Fibroblast of gingiva (primary cell): Measurements from ENCODE around the gene ALDOA.
A peak's percentile ranks its signal among the peaks of the same experiment; 100 is the strongest.

Source experiments
- DNase-seq: peaks from one replicate; pipeline ENCODE4 v3.0.0-alpha.2; 2011; ENCODE audit warnings: low read depth

Gene ALDOA

GRCh38 chr16:30069611-30070462 lies 4.3 kb downstream of the ALDOA start:
- DNase-seq, result no peak

GRCh38 chr16:30070490-30070889 lies 4.9 kb downstream of the ALDOA start:
- no peak for DNase-seq

- peak; percentile 89 for DNase-seq
Measured at GRCh38 chr16:30075503-30076275, 10.1 kb downstream of the ALDOA start, which contains the start of gene PPP4C. Gene PPP4C, plus strand, starts transcription at chr16:30075994. Its CDS starts 384 bp downstream, at chr16:30076378.

DNA sequence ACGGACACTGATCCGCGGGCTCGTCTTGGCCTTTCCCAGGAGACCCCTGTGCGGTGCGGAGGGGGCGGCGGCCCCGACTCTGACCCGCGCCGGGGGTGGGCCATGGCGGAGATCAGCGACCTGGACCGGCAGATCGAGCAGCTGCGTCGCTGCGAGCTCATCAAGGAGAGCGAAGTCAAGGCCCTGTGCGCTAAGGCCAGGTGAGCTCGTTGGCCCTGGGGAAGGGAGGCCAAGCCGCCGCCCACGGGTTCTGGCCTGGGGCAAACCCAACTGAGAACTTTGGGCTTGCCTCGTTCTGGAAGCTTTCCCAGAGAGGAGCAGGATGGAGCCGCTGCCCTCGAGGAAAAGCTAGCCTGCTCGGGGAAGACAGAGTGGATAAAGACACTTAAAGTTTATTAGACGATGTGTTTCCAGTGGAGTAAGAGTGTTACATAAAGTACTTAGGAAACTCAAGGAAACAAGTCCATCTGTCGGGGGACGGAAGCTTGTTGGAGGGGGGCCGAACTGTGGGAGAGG lies 10.8 kb downstream of the ALDOA start:
- no peak for DNase-seq

- DNase-seq, result no peak
Measured at GRCh38 chr16:30077656-30078055, 12.1 kb downstream of the ALDOA start.

DNA sequence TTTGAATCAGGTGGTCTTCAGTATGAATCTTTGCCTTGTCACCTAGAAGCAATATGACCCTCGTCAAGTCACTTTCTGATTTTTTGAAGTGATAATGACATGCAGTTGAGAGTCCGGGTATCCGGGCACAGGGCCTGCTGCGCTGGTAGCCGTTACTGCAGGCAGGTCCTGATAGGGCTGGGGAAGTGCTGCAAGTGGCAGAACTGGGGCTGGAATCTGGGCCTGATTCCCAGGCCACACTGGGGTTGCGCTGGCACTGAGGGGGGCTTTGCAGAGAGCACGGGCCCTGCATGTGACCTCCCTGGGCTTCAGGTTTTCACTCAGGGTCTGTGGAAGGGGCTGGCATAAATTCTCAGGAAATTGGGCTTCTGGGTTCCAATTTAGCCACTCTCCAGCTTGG lies 13.2 kb downstream of the ALDOA start:
- no peak for DNase-seq

- no peak for DNase-seq
Measured at GRCh38 chr16:30079480-30079879, 13.9 kb downstream of the ALDOA start.

DNA sequence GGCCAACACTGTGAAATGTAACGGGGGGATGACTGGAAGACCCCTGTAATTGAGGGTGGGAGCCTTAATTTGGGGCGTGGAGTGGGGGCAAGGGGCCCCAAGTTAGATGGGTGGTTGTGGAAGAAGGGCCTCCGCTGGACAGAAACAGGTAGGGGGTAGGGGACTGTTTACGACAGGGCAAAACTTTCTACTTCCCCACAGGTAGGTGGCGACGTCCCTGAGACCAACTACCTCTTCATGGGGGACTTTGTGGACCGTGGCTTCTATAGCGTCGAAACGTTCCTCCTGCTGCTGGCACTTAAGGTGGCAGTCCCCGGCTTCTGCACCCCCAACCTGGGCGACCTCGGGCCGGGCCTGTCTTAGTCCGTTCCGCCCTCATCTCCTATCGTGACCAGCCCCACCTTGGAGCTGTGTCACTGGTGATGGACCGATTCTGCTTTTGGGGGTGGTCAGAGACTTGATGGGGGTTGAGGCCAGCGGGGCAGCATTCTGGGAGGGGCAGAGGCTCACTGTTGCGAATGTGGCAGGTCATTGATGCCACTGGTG lies 17.1 kb downstream of the ALDOA start:
- no peak for DNase-seq

DNA sequence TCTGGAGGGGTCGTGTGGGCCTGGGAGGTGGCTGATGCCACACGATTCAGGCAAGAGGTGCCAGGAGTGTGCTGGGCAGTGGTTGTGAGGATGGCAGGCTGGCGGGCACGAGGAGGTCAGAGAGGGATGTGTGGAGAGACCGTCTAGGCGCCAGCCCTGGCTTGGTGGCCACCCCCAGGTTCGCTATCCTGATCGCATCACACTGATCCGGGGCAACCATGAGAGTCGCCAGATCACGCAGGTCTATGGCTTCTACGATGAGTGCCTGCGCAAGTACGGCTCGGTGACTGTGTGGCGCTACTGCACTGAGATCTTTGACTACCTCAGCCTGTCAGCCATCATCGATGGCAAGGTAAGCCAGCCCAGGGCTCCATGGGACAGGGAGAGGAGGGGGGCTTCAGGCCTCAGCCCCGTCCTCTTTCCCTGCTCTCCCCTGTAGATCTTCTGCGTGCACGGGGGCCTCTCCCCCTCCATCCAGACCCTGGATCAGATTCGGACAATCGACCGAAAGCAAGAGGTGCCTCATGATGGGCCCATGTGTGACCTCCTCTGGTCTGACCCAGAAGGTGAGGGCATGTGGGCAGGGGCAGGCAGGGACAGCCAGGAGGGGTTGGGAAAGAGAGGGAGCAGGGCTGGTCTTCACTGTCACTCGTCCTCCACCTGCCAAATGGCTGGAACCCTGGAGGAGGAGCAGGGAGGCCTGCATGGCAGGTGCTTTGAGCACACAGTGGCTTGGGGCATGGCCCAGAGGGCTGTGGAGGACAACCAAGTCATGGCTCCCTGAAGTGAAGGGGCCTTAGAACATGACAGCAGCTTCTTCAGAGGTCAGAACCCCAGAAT lies 17.9 kb downstream of the ALDOA start:
- no peak for DNase-seq

- no peak for DNase-seq
Measured at GRCh38 chr16:30084096-30084815, 18.7 kb downstream of the ALDOA start.

GRCh38 chr16:30084816-30085159 lies 19.2 kb downstream of the ALDOA start:
- no peak for DNase-seq

GRCh38 chr16:30085247-30085646 lies 19.7 kb downstream of the ALDOA start:
- DNase-seq, result no peak

DNA sequence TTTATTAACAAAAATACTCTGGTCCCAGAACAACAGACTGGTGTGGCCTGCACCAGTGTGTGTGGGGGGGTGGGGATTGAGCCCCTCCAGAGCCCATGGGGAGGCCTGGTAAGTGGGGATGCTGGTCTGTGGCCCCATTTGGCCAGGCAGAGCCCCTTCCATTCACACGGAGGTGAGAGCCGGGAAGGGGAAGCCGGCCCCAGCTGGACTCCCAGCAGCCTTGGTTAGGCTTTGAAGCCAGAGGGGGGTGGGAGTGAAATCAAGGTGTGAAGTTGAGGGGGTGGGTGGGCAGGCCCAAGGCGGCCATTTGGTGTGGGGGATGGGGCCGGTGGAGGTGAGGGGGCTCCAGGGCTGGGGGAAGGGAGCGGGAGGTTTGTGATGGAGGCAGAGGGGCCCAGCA lies 20.3 kb downstream of the ALDOA start:
- no peak for DNase-seq

DNA sequence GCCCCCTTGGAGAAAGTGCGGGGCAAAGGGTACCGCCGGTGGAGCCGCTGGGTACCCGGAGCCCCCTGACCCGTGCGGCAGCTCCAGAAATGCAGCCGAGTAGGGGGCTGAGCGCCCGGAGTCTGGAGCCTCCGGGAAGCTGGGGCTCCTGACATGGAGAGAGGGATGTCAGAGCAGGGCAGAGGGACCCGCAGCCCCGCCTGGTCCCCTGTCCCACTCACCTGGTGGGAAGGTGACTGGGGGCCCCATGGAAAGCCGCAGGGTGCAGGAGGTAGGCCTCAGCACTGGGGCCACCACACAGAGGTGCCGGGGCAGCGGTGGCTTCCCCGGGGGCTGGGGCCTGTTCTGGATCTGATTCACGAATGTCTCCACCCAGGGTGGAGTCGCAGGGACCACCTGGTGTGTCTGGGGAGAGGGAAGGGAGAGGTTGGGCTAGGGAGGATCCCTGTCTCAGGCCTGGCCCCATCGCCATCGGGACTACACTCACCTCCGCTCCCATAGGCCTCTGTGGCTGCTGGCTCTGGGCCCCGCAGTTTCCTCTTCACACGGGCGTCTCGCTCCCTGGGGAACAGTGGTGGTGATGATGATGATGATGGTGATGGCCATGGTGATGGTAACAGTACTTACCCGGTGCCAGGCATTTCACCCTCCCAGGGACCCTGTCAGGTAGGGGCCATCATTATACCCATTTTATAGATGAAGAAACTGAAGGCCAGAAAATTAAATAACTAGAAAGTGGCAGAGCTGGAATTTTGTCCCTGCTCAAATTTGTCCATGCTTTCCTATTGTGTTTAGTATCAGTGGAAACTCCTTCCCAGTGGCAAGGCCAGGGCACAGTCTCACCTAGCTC lies 21.0 kb downstream of the ALDOA start:
- DNase-seq, result no peak

DNA sequence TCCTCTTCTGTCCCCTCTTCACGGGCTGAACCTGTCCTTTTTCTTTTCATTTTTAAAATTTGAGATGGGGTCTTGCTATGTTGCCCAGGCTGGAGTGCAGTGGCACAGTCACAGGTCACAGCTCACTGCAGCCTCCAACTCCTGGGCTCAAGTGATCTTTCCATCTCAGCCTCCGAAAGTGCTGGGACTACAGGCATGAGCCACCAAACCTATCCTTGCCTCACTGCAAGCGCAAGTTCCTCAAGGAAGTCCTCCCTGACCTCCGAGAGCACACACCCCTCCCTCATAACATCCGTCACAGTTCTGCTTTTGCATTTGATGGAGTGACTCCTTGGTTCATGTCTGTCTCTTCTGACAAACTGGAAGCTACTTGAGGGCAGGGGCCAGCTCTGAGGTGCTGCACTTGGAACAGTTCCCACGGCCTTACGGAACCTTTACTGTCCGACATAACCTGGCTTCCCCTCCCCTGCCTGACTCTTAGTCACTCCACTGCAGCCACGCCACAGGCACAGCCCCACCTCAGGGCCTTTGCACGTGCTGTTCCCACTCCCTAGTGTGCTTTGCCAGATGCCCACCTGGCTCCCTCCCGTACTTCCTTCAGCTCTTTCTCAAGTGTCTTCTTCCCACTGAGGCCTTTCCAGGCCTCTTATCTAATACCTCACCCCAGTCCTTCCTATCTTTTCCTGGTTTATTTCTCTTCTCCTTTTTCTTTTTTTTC lies 21.8 kb downstream of the ALDOA start:
- no peak for DNase-seq

GRCh38 chr16:30088237-30088831 lies 22.8 kb downstream of the ALDOA start:
- DNase-seq, result no peak

DNA sequence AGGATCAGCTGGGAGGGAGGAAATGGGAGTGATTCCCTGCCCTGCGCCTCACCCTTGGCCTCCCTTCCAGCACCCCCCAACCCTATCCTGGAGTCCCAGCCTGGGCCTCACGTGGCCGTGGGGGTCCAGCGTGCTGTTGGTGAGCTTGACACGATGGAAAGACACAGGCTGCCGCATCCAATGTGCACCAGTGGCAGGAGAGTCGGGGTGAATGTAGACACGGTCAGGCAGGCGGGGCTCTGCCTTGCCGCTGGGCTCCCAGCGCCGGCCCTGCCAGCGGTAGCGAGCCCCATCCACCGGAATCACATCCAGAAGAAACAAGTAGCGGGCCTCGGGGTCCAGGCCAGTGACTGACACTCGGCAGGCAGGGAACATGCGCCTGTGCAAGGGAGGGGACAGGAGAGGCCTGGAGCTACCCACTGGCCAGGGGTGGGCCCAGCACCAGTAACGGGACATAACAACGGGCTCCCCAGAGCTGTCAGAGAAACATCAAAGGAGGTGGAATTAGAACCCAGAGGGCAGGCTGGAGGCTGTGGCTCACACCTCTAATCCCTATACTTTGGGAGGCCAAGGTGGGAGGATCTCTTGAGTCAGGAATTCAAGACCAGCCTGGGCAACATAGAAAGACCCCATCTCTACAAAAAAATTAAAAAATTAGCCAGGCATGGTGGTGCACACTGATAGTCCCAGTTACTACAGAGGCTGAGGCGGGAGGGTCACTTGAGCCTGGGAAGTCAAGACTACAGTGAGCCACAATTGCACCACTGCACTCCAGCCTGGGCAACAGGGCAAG lies 23.5 kb downstream of the ALDOA start:
- DNase-seq, result no peak

DNA sequence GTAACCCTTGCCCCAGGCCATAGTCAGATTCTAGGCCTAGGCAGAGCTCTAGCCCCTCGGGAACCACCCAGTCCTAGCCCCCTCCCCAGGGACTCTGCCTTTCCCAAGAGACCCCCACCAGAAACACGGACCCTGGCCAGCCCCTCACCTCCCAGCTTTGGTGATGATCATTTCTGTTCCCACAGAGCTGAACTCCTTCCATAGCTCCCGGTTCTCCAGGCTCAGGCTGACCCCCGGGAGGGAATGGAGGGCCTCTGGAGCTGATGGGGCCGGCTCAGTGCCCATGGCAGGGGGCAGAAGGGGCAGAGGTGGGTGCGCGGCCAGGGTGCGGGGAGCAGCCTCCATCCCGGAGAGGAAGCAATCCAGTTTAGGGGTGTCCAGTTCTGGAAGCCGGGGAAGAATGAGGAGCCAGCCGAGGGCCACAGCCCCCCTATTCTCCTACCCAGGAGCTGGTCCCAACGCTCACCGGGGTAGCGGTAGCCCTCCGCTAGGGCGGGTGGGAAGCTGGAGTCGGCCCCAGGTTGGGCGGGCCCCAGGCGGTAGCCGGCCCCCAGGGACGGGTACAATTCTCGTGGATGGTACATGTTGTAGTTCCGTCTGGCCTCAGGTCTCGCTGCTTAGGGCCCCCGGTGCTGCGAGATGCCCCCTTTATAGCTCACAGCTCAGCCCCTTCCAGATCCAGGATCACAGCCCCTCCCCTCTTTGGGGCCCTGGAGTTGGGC lies 25.2 kb downstream of the ALDOA start:
- DNase-seq, result no peak
